ENCODE measurements around the gene OSGEP. TPM values are rescaled to one million over a fixed set of nuclear protein-coding genes. Genes with fewer than 3 reads are reported as not detected.

The OSGEP gene
- total and polyA plus RNA-seq, 4 experiments from 2014 or later, result 39.3 to 75.9 (median 57.0) TPM

- Mint-ChIP-seq H3K4me1 (peaks cover 6 to 20% (median 10%) of the 10 kb centered on the region in 4 donors), H3K27ac (no peak overlapping the region), H3K36me3 (no peaks in the 10 kb centered on the region), H3K4me3 (no peak overlapping the region), H3K9me3 (no peaks in the 10 kb centered on the region), H3K27me3 (no peaks in the 10 kb centered on the region)
- H3K27ac ChIP-seq (ENCODE audit: low read depth, low read length), result no peak overlapping the region
- H3K36me3 ChIP-seq (ENCODE audit: insufficient read depth, low read length), result no peaks in the 10 kb centered on the region
- DNase-seq, result no peak
- peaks cover 12% of the 10 kb centered on the region for H3K4me1 ChIP-seq (ENCODE audit: insufficient read depth, low read length)
- CTCF ChIA-PET (ENCODE audit: partially characterized antibody), result no interaction called here
- POLR2A ChIA-PET (ENCODE audit: partially characterized antibody), result no interaction called here
- H3K27me3 ChIP-seq (ENCODE audit: insufficient read depth, low read length), result no peaks in the 10 kb centered on the region
- H3K9me3 ChIP-seq (ENCODE audit: control insufficient read depth in 1 of 2, low read length in 2 of 2), result no peaks in the 10 kb centered on the region
- no peak overlapping the region for H3K4me3 ChIP-seq (ENCODE audit: low read length in 2 of 2)
- intact Hi-C loops (cut with micrococcal nuclease), result no loop called here
Measured at GRCh38 chr14:20436363-20436755, 18.3 kb downstream of the OSGEP start.

GRCh38 chr14:20435582-20436362 is 18.8 kb downstream of the OSGEP start, which contains the start of gene KLHL33:
Gene KLHL33 (minus strand): TSS chr14:20436166. CDS start chr14:20435811, 355 bp downstream.
- Histone ChIP-seq H3K4me1 (ENCODE audit: insufficient read depth, low read length) (peaks cover 6% of the 10 kb centered on the region), H3K36me3 (ENCODE audit: insufficient read depth, low read length) (no peaks in the 10 kb centered on the region), H3K27ac (ENCODE audit: low read depth, low read length) (no peak within 1 kb of the TSS), H3K9me3 (ENCODE audit: control insufficient read depth in 1 of 2, low read length in 2 of 2) (no peaks in the 10 kb centered on the region), H3K27me3 (ENCODE audit: insufficient read depth, low read length) (no peaks in the 10 kb centered on the region), H3K4me3 (ENCODE audit: low read length in 2 of 2) (no peak within 1 kb of the TSS)
- CTCF ChIA-PET (ENCODE audit: partially characterized antibody), result no interaction called here
- intact Hi-C loops (cut with micrococcal nuclease), result no loop called here
- Mint-ChIP-seq H3K27me3 (no peaks in the 10 kb centered on the region), H3K36me3 (no peaks in the 10 kb centered on the region), H3K4me1 (peaks cover 3 to 14% (median 6%) of the 10 kb centered on the region in 4 donors), H3K27ac (peak within 1 kb of the TSS in 1 of 7 donors; percentile 35), H3K9me3 (no peaks in the 10 kb centered on the region), H3K4me3 (no peak within 1 kb of the TSS)
- POLR2A ChIA-PET (ENCODE audit: partially characterized antibody), result no interaction called here
- DNase-seq, result no peak

DNA sequence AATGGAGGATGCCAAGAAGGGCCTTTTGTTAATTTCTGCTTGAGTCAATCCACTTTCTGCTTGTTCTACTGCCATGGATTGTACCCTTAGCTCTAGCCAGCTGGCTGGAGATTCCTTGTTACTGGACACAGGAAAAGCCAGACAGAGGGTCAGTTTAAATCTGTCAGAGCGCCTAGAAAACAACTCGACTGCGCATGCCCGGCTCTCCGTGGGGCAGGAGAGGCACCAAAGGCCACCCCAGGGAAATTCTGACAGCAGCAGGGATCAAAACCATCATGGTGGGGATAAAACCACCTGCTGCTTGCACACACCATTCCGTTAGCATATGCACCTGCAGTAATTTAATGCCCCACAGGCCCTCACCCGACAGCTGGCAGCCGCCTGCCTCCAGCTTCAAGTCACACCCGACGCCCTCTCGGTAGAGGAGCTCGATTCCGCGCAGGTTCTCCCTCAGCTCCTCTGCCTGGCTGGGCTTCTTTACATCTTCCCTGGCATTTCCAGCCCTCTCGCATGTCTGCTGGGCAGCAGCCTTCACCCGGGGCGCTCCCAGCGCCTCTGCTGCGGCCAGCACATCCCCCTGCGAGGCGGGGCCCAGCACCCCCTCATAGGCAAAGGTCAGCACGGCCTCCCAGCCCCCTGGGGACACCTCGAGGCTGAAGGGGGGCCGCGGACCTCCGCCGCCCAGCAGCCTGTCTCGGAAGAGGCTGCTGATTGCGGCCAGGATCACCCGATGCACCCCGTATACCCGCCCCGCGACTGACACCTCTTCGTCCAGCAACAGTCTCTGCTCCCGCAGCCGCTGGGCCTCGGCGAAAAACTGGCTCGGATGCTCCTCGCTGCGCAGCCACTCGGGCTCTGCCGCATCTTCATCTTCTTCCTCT is 19.7 kb downstream of the OSGEP start:
- no peak overlapping the region for H3K4me3 ChIP-seq (ENCODE audit: low read length in 2 of 2)
- Mint-ChIP-seq H3K36me3 (no peaks in the 10 kb centered on the region), H3K27ac (no peak overlapping the region), H3K4me1 (peaks cover 0 to 9% (median 0%) of the 10 kb centered on the region in 4 donors), H3K27me3 (no peaks in the 10 kb centered on the region), H3K4me3 (no peak overlapping the region), H3K9me3 (no peaks in the 10 kb centered on the region)
- no peaks in the 10 kb centered on the region for H3K36me3 ChIP-seq (ENCODE audit: insufficient read depth, low read length)
- intact Hi-C loops (cut with micrococcal nuclease), result no loop called here
- H3K4me1 ChIP-seq (ENCODE audit: insufficient read depth, low read length), result no peaks in the 10 kb centered on the region
- CTCF ChIA-PET (ENCODE audit: partially characterized antibody), result interaction anchor here (1.2 kb wide), 1 partner anchor 19 kb away, joined by 4 read pairs; no protein-coding TSS in a partner anchor
- DNase-seq, result no peak
- no peak overlapping the region for H3K27ac ChIP-seq (ENCODE audit: low read depth, low read length)
- no peaks in the 10 kb centered on the region for H3K27me3 ChIP-seq (ENCODE audit: insufficient read depth, low read length)
- H3K9me3 ChIP-seq (ENCODE audit: control insufficient read depth in 1 of 2, low read length in 2 of 2), result no peaks in the 10 kb centered on the region
- POLR2A ChIA-PET (ENCODE audit: partially characterized antibody), result no interaction called here

DNA sequence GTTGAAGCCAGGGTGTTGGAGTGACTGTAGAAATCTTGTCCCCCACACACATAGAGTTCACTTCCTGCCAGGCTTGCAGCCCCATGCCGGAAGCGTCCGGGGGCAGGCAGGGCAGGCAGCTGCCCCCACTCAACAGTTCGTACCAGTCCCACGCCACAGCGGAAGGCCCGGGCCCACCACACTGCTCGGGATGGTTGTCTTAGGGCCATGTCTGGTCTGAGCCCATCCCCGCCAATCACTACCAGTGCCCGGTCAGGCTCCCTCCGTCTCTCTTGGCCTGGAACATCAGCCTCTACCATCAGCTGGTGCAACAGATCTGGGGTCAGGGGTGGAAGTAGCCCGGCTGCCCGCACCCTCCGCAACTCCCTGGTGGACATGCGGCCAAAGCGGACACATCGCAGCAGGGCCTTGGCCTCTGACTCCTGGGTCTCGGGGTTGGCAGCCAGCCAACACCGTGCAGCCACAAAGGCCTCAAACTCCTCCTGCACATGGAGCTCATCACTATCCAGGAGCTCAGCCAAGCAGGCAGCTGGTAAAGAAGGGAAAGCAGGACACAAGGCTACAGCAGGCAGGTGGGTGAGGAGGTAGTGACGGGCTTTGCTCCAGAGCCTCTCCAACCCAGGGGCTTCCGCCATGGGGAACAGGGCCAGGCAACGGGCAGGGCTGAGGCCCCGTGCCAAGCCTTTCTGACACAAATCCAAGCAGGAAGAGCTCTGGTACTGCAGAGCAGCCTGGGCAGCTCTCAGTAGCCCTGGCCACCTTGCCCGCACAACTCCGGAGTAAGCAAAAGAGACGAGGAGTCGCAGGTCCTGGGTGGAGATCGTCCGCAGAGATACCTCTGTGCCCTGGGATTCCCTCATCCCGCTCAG is 24.6 kb downstream of the OSGEP start:
- H3K4me3 Mint-ChIP-seq, result no peak overlapping the region
- intact Hi-C loops (cut with micrococcal nuclease), result no loop called here
- POLR2A ChIA-PET (ENCODE audit: partially characterized antibody), result no interaction called here
- no peak overlapping the region for H3K27ac Mint-ChIP-seq
- Histone ChIP-seq H3K27me3 (ENCODE audit: insufficient read depth, low read length) (no peaks in the 10 kb centered on the region), H3K4me3 (ENCODE audit: low read length in 2 of 2) (no peak overlapping the region), H3K4me1 (ENCODE audit: insufficient read depth, low read length) (peaks cover 5% of the 10 kb centered on the region), H3K36me3 (ENCODE audit: insufficient read depth, low read length) (no peaks in the 10 kb centered on the region), H3K9me3 (ENCODE audit: control insufficient read depth in 1 of 2, low read length in 2 of 2) (no peaks in the 10 kb centered on the region), H3K27ac (ENCODE audit: low read depth, low read length) (no peak overlapping the region)
- CTCF ChIA-PET (ENCODE audit: partially characterized antibody), result no interaction called here
- H3K27me3 Mint-ChIP-seq, result no peaks in the 10 kb centered on the region
- H3K36me3 Mint-ChIP-seq, result no peaks in the 10 kb centered on the region
- DNase-seq, result no peak
- peaks cover 10 to 16% (median 13%) of the 10 kb centered on the region in 4 donors for H3K4me1 Mint-ChIP-seq
- no peaks in the 10 kb centered on the region for H3K9me3 Mint-ChIP-seq

GRCh38 chr14:20428802-20429201 is 25.8 kb downstream of the OSGEP start:
- no peaks in the 10 kb centered on the region for H3K27me3 ChIP-seq (ENCODE audit: insufficient read depth, low read length)
- intact Hi-C loops (cut with micrococcal nuclease), result no loop called here
- Mint-ChIP-seq H3K9me3 (no peaks in the 10 kb centered on the region), H3K27ac (no peak overlapping the region), H3K27me3 (peaks cover 0 to 2% of the 10 kb centered on the region in 2 donors), H3K36me3 (no peaks in the 10 kb centered on the region), H3K4me1 (peaks cover 10 to 16% (median 13%) of the 10 kb centered on the region in 4 donors), H3K4me3 (no peak overlapping the region)
- H3K4me3 ChIP-seq (ENCODE audit: low read length in 2 of 2), result no peak overlapping the region
- ChIA-PET CTCF (ENCODE audit: partially characterized antibody) (interaction anchor here (1.8 kb wide), 1 partner anchor 13 kb away, joined by 5 read pairs; no protein-coding TSS in a partner anchor), POLR2A (ENCODE audit: partially characterized antibody) (no interaction called here)
- no peaks in the 10 kb centered on the region for H3K36me3 ChIP-seq (ENCODE audit: insufficient read depth, low read length)
- H3K9me3 ChIP-seq (ENCODE audit: control insufficient read depth in 1 of 2, low read length in 2 of 2), result no peaks in the 10 kb centered on the region
- H3K27ac ChIP-seq (ENCODE audit: low read depth, low read length), result no peak overlapping the region
- H3K4me1 ChIP-seq (ENCODE audit: insufficient read depth, low read length), result peaks cover 5% of the 10 kb centered on the region
- DNase-seq, result no peak

- H3K27ac ChIP-seq (ENCODE audit: low read depth, low read length), result no peak overlapping the region
- DNase-seq, result no peak
- POLR2A ChIA-PET (ENCODE audit: partially characterized antibody), result no interaction called here
- intact Hi-C loops (cut with micrococcal nuclease), result no loop called here
- no peaks in the 10 kb centered on the region for H3K27me3 ChIP-seq (ENCODE audit: insufficient read depth, low read length)
- no peaks in the 10 kb centered on the region for H3K36me3 ChIP-seq (ENCODE audit: insufficient read depth, low read length)
- no peaks in the 10 kb centered on the region for H3K9me3 Mint-ChIP-seq
- peaks cover 5% of the 10 kb centered on the region for H3K4me1 ChIP-seq (ENCODE audit: insufficient read depth, low read length)
- H3K9me3 ChIP-seq (ENCODE audit: control insufficient read depth in 1 of 2, low read length in 2 of 2), result no peaks in the 10 kb centered on the region
- peaks cover 10 to 16% (median 13%) of the 10 kb centered on the region in 4 donors for H3K4me1 Mint-ChIP-seq
- peaks cover 1 to 2% of the 10 kb centered on the region in 2 donors for H3K27me3 Mint-ChIP-seq
- peak overlapping the region in 3 of 7 donors; percentile 38 to 69 (median 62) for H3K27ac Mint-ChIP-seq
- no peak overlapping the region for H3K4me3 Mint-ChIP-seq
- CTCF ChIA-PET (ENCODE audit: partially characterized antibody), result interaction anchor here (1.8 kb wide), 1 partner anchor 12 kb away, joined by 5 read pairs; no protein-coding TSS in a partner anchor
- no peak overlapping the region for H3K4me3 ChIP-seq (ENCODE audit: low read length in 2 of 2)
- no peaks in the 10 kb centered on the region for H3K36me3 Mint-ChIP-seq
Measured at GRCh38 chr14:20428010-20428365, 26.6 kb downstream of the OSGEP start.
